ENCODE data around the gene CD47. TPM values are rescaled to one million over a fixed set of nuclear protein-coding genes. Genes with fewer than 3 reads are reported as not detected.

CD47 gene
- total RNA-seq, 1 donor from 2014 or later = 141 TPM

DNA sequence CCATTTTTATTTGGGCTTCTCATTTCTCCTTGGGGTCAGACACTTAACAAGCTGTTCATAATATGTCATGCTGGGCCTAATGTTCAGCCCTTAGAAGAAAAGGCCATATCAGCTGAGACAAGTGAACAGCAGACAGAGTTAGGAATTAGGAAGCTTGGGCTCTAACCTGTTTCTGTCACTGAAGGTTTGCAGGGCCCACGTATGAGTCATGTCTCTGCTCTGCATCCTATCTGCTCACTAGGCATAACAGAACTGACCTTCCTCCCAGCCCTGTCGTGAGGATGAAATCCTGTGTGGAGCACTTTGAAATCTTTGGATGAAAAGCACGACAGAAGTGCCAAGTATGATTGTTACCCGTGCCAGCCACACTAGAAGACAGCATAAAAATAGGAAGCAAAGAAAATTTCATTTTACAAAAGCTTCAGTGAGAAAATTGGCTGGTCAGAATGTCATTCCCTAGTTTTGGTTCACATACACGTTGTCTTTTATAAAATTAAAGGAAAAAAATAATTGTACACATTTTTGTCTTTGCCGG, 26.5 kb upstream of the CD47 start:
- no peak overlapping the region for H3K4me3 ChIP-seq (ENCODE audit: low read depth, low read length)
- TF ChIP-seq, protein P1, sequence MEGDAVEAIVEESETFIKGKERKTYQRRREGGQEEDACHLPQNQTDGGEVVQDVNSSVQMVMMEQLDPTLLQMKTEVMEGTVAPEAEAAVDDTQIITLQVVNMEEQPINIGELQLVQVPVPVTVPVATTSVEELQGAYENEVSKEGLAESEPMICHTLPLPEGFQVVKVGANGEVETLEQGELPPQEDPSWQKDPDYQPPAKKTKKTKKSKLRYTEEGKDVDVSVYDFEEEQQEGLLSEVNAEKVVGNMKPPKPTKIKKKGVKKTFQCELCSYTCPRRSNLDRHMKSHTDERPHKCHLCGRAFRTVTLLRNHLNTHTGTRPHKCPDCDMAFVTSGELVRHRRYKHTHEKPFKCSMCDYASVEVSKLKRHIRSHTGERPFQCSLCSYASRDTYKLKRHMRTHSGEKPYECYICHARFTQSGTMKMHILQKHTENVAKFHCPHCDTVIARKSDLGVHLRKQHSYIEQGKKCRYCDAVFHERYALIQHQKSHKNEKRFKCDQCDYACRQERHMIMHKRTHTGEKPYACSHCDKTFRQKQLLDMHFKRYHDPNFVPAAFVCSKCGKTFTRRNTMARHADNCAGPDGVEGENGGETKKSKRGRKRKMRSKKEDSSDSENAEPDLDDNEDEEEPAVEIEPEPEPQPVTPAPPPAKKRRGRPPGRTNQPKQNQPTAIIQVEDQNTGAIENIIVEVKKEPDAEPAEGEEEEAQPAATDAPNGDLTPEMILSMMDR (conservative IDR thresholded peaks at IDR 0.05; ENCODE audit: low read depth, low read length) = no peak
- no peak for DNase-seq (ENCODE audit: low read depth)

DNA sequence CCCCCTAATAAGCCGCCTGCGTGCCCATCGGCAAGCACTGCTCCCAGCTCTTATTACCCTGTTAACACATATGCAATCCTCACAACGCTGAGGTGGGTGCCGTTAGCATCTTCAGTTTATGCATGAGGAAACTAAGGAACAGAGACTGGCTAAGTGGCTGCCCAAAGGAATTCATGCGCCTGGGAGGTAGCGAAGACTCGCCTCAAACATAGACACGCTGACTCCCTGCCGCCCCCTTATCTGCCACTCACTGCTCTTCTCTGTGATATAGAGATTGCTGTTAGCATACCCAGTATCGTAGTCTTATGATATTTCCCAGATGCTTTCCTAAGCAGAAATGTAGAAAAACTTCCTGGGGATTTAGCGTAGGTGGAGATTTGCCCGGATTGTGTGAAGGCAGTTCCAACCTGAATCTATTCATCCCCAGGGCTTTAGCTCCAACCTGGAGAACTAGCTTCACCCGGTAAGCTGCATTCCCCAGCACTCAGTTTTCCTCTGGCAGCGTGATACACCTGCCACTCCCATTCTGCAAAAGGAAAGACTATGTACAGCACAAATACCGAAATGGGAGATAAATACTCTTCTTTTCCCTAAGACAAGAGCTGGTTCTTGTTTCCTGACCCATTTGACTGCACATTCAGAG, 23.7 kb upstream of the CD47 start:
- DNase-seq (ENCODE audit: low read depth) = no peak
- no peak overlapping the region for H3K4me3 ChIP-seq (ENCODE audit: low read depth, low read length)
- TF ChIP-seq, protein P1 (conservative IDR thresholded peaks at IDR 0.05; ENCODE audit: low read depth, low read length) = no peak

DNA sequence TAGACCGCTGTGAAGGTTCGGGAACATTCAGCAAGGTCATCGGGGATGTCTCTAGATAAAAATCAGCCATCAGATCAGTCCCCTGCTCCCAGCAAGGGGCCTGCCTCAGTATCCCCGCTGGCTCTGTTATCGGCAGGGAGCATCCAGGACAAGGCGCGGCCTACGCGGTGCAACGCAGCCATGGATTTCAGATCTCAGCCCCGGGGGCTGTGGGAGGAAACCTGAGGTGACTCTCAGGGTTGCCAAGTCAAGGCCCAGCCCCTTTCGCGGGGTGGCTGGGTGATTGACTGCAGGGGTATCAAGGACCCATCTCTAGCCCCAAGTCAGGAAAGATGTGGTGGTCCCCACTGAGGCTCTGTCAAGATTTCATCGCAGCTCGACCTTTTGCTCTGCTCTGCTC, 23.1 kb upstream of the CD47 start:
- H3K4me3 ChIP-seq (ENCODE audit: low read depth, low read length) = no peak overlapping the region
- DNase-seq (ENCODE audit: low read depth) = no peak
- TF ChIP-seq, protein P1 (conservative IDR thresholded peaks at IDR 0.05; ENCODE audit: low read depth, low read length) = no peak

DNA sequence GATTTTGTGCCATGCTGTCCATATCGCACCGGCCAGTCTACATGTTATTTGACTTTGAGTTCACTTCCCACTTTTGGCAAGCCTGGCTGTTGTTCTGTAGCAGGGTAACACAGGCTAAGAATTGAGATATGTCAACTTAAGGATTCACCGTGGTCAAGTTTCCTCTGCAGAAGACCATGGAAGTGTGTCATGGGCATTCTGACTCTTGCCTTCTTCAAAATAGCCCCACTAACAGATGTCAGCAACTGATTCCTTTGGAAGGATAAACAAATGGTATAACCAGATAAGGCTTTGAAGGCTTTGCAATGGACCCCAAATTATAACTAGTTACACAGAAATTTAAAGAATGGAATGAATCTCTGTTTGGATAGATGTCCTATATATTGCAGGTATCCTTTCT, 20.1 kb upstream of the CD47 start:
- TF ChIP-seq, protein P1 (conservative IDR thresholded peaks at IDR 0.05; ENCODE audit: low read depth, low read length) = no peak
- no peak for DNase-seq (ENCODE audit: low read depth)
- H3K4me3 ChIP-seq (ENCODE audit: low read depth, low read length) = no peak overlapping the region

DNA sequence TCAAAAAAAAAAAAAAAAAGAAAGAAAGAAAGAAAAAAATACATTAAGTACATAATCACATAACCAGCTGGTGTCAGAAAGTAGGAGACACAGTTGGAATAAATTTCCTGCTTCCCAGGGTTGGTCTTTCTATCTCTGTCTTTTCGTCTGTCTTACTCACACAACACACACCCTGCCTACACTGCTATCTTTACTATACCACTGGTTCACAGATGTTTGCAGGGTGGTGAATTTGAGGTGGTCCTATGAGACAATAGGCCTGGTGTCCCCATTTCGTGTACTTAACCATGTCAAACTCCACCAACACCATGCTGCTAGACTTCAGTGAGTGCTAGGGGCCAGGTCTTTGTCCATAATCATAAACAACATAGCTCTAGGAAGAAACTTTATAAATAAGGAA, 17.6 kb upstream of the CD47 start:
- TF ChIP-seq, protein P1 (conservative IDR thresholded peaks at IDR 0.05; ENCODE audit: low read depth, low read length) = no peak
- H3K4me3 ChIP-seq (ENCODE audit: low read depth, low read length) = no peak overlapping the region
- DNase-seq (ENCODE audit: low read depth) = no peak

DNA sequence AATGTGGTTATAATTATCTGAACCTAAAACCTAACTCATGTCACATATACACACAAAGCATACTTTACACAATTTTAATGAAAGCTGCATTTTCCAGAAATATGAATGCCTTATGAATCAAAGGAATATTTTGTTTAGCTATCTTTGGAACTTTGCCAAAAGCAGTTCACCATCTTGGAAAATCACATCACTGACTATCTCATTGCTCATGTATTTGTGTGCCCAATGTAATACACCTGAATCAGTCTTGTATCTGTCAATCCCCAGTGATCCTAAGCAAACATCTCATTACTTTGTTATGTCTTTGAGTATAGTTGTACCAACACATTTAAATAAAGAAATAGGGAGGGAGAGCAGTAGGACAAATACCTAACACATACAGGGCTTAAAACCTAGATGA, 15.6 kb upstream of the CD47 start:
- no peak for DNase-seq (ENCODE audit: low read depth)
- TF ChIP-seq, protein P1 (conservative IDR thresholded peaks at IDR 0.05; ENCODE audit: low read depth, low read length) = no peak
- H3K4me3 ChIP-seq (ENCODE audit: low read depth, low read length) = no peak overlapping the region

DNA sequence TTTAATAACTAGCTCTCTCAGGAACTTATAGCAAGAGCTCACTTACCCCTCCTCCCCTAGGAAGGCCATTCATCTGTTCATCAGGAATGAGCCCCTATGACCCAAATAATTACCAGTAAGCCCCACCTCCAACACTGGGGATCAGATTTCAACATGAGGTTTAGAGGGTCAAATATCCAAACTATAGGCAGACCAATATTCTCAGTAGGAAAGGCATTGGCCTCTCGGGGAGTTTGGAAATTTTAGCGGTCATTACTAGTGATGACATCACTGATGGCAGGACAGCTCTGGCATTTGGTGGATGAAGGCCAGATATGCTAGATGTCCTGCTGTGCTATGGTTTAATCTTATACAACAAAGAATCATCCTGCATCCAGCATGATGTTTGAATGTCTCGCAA, 15.2 kb upstream of the CD47 start:
- TF ChIP-seq, protein P1 (conservative IDR thresholded peaks at IDR 0.05; ENCODE audit: low read depth, low read length) = no peak
- H3K4me3 ChIP-seq (ENCODE audit: low read depth, low read length) = no peak overlapping the region
- no peak for DNase-seq (ENCODE audit: low read depth)
